ENCODE measurements around the gene NYAP2. TPM values are rescaled to one million over a fixed set of nuclear protein-coding genes. Genes with fewer than 3 reads are reported as not detected.

Gene NYAP2
- total RNA-seq, 2 experiments from 2014 or later, result 0.09 TPM; not detected in 1

GRCh38 chr2:225630824-225631533 lies 231.5 kb downstream of the NYAP2 start:
- no peak overlapping the region for H3K27ac ChIP-seq (ENCODE audit: low read depth, low read length, poor library complexity, severe bottlenecking)
- H2AFZ ChIP-seq (ENCODE audit: low read length), result no peak overlapping the region
- CTCF ChIA-PET (ENCODE audit: unreplicated experiment), result no interaction called here
- DNase-seq (ENCODE audit: low spot score), result no peak
- H4K20me1 ChIP-seq (ENCODE audit: insufficient read depth, low read length), result no peaks in the 10 kb centered on the region
- H3K79me2 ChIP-seq (ENCODE audit: insufficient read depth, low read depth, low read length), result no peaks in the 10 kb centered on the region
- H3K36me3 ChIP-seq (ENCODE audit: insufficient read depth, low read length), result no peaks in the 10 kb centered on the region
- H3K9me3 ChIP-seq (ENCODE audit: low read length), result no peaks in the 10 kb centered on the region
- POLR2A ChIA-PET, result no interaction called here
- no peak overlapping the region for H3K4me2 ChIP-seq (ENCODE audit: low read length)
- H3K9me2 ChIP-seq (ENCODE audit: insufficient read depth, low read length), result no peaks in the 10 kb centered on the region
- no peak overlapping the region for H3K4me3 ChIP-seq (ENCODE audit: low read depth, low read length, poor library complexity, severe bottlenecking)
- intact Hi-C loops (cut with micrococcal nuclease; ENCODE audit: unreplicated experiment), result no loop called here
- TF ChIP-seq EZH2phosphoT487 (IDR thresholded peaks at IDR 0.05; ENCODE audit: borderline replicate concordance, low read depth, low read length), result no peak
- no peak for TF ChIP-seq CTCF (conservative IDR thresholded peaks at IDR 0.05; ENCODE audit: low read length)
- no TSS peak for BruUV-seq (replicated peaks)
- no peaks in the 10 kb centered on the region for H3K4me1 ChIP-seq (ENCODE audit: insufficient read depth, low read length, poor library complexity, severe bottlenecking)

- no peak overlapping the region for H3K27ac ChIP-seq (ENCODE audit: low read depth, low read length, poor library complexity, severe bottlenecking)
- no peaks in the 10 kb centered on the region for H4K20me1 ChIP-seq (ENCODE audit: insufficient read depth, low read length)
- no TSS peak for BruUV-seq (replicated peaks)
- no peaks in the 10 kb centered on the region for H3K36me3 ChIP-seq (ENCODE audit: insufficient read depth, low read length)
- intact Hi-C loops (cut with micrococcal nuclease; ENCODE audit: unreplicated experiment), result no loop called here
- no peak overlapping the region for H2AFZ ChIP-seq (ENCODE audit: low read length)
- H3K4me3 ChIP-seq (ENCODE audit: low read depth, low read length, poor library complexity, severe bottlenecking), result no peak overlapping the region
- no peaks in the 10 kb centered on the region for H3K9me2 ChIP-seq (ENCODE audit: insufficient read depth, low read length)
- ChIA-PET POLR2A (no interaction called here), CTCF (ENCODE audit: unreplicated experiment) (no interaction called here)
- no peak for DNase-seq (ENCODE audit: low spot score)
- H3K9me3 ChIP-seq (ENCODE audit: low read length), result no peaks in the 10 kb centered on the region
- TF ChIP-seq CTCF (conservative IDR thresholded peaks at IDR 0.05; ENCODE audit: low read length) (no peak), EZH2phosphoT487 (IDR thresholded peaks at IDR 0.05; ENCODE audit: borderline replicate concordance, low read depth, low read length) (no peak)
- H3K4me2 ChIP-seq (ENCODE audit: low read length), result no peak overlapping the region
- H3K4me1 ChIP-seq (ENCODE audit: insufficient read depth, low read length, poor library complexity, severe bottlenecking), result no peaks in the 10 kb centered on the region
- no peaks in the 10 kb centered on the region for H3K79me2 ChIP-seq (ENCODE audit: insufficient read depth, low read depth, low read length)
Observed at GRCh38 chr2:225632351-225632750, 232.8 kb downstream of the NYAP2 start.

GRCh38 chr2:225636558-225636957 lies 237.0 kb downstream of the NYAP2 start:
- no peak overlapping the region for H3K4me2 ChIP-seq (ENCODE audit: low read length)
- no peak for TF ChIP-seq EZH2phosphoT487 (IDR thresholded peaks at IDR 0.05; ENCODE audit: borderline replicate concordance, low read depth, low read length)
- TF ChIP-seq CTCF (conservative IDR thresholded peaks at IDR 0.05; ENCODE audit: low read length), result no peak
- H3K36me3 ChIP-seq (ENCODE audit: insufficient read depth, low read length), result no peaks in the 10 kb centered on the region
- DNase-seq (ENCODE audit: low spot score), result no peak
- ChIA-PET POLR2A (no interaction called here), CTCF (ENCODE audit: unreplicated experiment) (no interaction called here)
- no peaks in the 10 kb centered on the region for H3K4me1 ChIP-seq (ENCODE audit: insufficient read depth, low read length, poor library complexity, severe bottlenecking)
- no peaks in the 10 kb centered on the region for H3K9me2 ChIP-seq (ENCODE audit: insufficient read depth, low read length)
- H3K4me3 ChIP-seq (ENCODE audit: low read depth, low read length, poor library complexity, severe bottlenecking), result no peak overlapping the region
- no peaks in the 10 kb centered on the region for H3K79me2 ChIP-seq (ENCODE audit: insufficient read depth, low read depth, low read length)
- intact Hi-C loops (cut with micrococcal nuclease; ENCODE audit: unreplicated experiment), result no loop called here
- H3K9me3 ChIP-seq (ENCODE audit: low read length), result no peaks in the 10 kb centered on the region
- H3K27ac ChIP-seq (ENCODE audit: low read depth, low read length, poor library complexity, severe bottlenecking), result no peak overlapping the region
- no peaks in the 10 kb centered on the region for H4K20me1 ChIP-seq (ENCODE audit: insufficient read depth, low read length)
- BruUV-seq (replicated peaks), result no TSS peak
- no peak overlapping the region for H2AFZ ChIP-seq (ENCODE audit: low read length)

Data from OCI-LY7 (cell line).